A549 (cell line): ENCODE data around the gene MTO1. TPM values are rescaled to one million over a fixed set of nuclear protein-coding genes. Genes with fewer than 3 reads are reported as not detected.

Experiments
- ATAC-seq, 2 experiments: fragments of 200-7000 bp in 1 of 2; fragments of >200 bp in 1 of 2; cut with Nextera tagmentation in 1 of 2; cut with Tn5 transposase in 1 of 2; 3 replicates each; pipeline versions ENCODE4 v1.8.0 to v1.9.1; 2018 to 2020; ENCODE audit warnings: mild to moderate bottlenecking in 1 of 2, moderate library complexity in 1 of 2
- CTCF ChIA-PET: fragments of 300-600 bp; sonication (Branson Sonifier 250); formaldehyde crosslinking; extraction: SDS; loops from one replicate; lab custom pipeline; 2021; ENCODE audit warnings: antibody characterized with exemption, inconsistent platforms; lab: Yijun Ruan, JAX
- POLR2A ChIA-PET: fragments of 350-600 bp; formaldehyde crosslinking; extraction: SDS; loops from one replicate; lab custom pipeline; 2021; ENCODE audit warnings: antibody characterized with exemption, inconsistent platforms; lab: Yijun Ruan, JAX
- DNase-seq, 2 experiments: peaks; one replicate each; pipeline versions ENCODE4 v3.0.0 to v3.0.0-alpha.2; 2011 to 2016; ENCODE audit warnings: low read depth in 1 of 2, low spot score in 1 of 2
- FAIRE-seq: peaks from 2 replicates; lab custom pipeline; 2011; peaks lifted over from hg19 to GRCh38; lab: Jason Lieb, UNC
- H3K27ac ChIP-seq, 2 experiments: fragments of >200 bp; sonication (Bioruptor Twin); formaldehyde crosslinking; 3 replicates each; pipeline ENCODE4 v1.5.1; 2016 to 2017
- H3K4me1 ChIP-seq: fragments of >200 bp; sonication (Bioruptor Twin); formaldehyde crosslinking; 3 replicates; pipeline ENCODE4 v1.6.1; 2016
- H3K4me2 ChIP-seq: fragments of >200 bp; sonication (Bioruptor Twin); formaldehyde crosslinking; 3 replicates; pipeline ENCODE4 v1.6.1; 2016
- H3K4me3 ChIP-seq: fragments of >200 bp; sonication (Bioruptor Twin); formaldehyde crosslinking; 3 replicates; pipeline ENCODE4 v1.5.1; 2016
- H3K9me3 ChIP-seq: fragments of >200 bp; sonication (Bioruptor Twin); formaldehyde crosslinking; 3 replicates; pipeline ENCODE4 v1.6.1; 2016
- BHLHE40 ChIP-seq: IDR thresholded peaks from 2 replicates; pipeline ENCODE4 v1.6.1; 2012; ENCODE audit warnings: low read depth, low read length, inconsistent platforms
- CEBPB ChIP-seq, 2 experiments: fragments of >200 bp in 1 of 2; sonication (Bioruptor Twin) in 1 of 2; formaldehyde crosslinking in 1 of 2; IDR thresholded peaks; 2 replicates each; pipeline ENCODE4 v1.6.1; 2012 to 2016
- CHD2 ChIP-seq: fragments of 150-350 bp; IDR thresholded peaks from 2 replicates; pipeline ENCODE4 v1.6.1; 2014; ENCODE audit warnings: low read length; ENCODE audit not compliant: partially characterized antibody
- EHF ChIP-seq: fragments of 250-450 bp; sonication (Bioruptor Pico); IDR thresholded peaks from 2 replicates; pipeline ENCODE4 v1.5.0; 2020; ENCODE audit warnings: mild to moderate bottlenecking
- FOSB ChIP-seq: fragments of 250-450 bp; sonication (Bioruptor Pico); IDR thresholded peaks from 2 replicates; pipeline ENCODE4 v1.5.0; 2020; ENCODE audit warnings: mild to moderate bottlenecking, moderate library complexity
- FOSL2 ChIP-seq, 2 experiments: fragments of 450-650 bp in 1 of 2; fragments of >200 bp in 1 of 2; sonication (Bioruptor Twin) in 1 of 2; formaldehyde crosslinking; IDR thresholded peaks; 2 replicates each; pipeline versions ENCODE4 v1.5.0 to v1.6.1; 2016 to 2020; ENCODE audit warnings: mild to moderate bottlenecking in 1 of 2, moderate library complexity in 1 of 2
- GATA3 ChIP-seq: IDR thresholded peaks from 2 replicates; pipeline ENCODE4 v1.6.1; 2012; ENCODE audit warnings: borderline replicate concordance
- HEYL ChIP-seq: fragments of 250-450 bp; sonication (Bioruptor Pico); IDR thresholded peaks from 2 replicates; pipeline ENCODE4 v1.8.0; 2021; ENCODE audit warnings: mild to moderate bottlenecking, moderate library complexity
- HOXA7 ChIP-seq: fragments of 250-450 bp; sonication (Bioruptor Pico); IDR thresholded peaks from 2 replicates; pipeline ENCODE4 v1.5.0; 2020; ENCODE audit warnings: mild to moderate bottlenecking, moderate library complexity
- HOXB5 ChIP-seq: fragments of 250-450 bp; sonication (Bioruptor Pico); IDR thresholded peaks from 2 replicates; pipeline ENCODE4 v1.5.0; 2020; ENCODE audit warnings: mild to moderate bottlenecking, moderate library complexity
- JUN ChIP-seq, 2 experiments: fragments of >200 bp; sonication (Bioruptor Twin); formaldehyde crosslinking; IDR thresholded peaks; 2 replicates in 1 of 2; 3 replicates in 1 of 2; pipeline ENCODE4 v1.6.1; 2016 to 2017
- JUNB ChIP-seq: fragments of >200 bp; sonication (Bioruptor Twin); formaldehyde crosslinking; IDR thresholded peaks from 2 replicates; pipeline ENCODE4 v1.6.1; 2016
- KDM1A ChIP-seq: fragments of 200-600 bp; sonication (generic); IDR thresholded peaks from 2 replicates; pipeline ENCODE4 v1.6.1; 2016; ENCODE audit warnings: low read depth, mild to moderate bottlenecking
- MAZ ChIP-seq: fragments of 150-350 bp; IDR thresholded peaks from 2 replicates; pipeline ENCODE4 v1.6.1; 2014; ENCODE audit warnings: antibody characterized with exemption, low read depth, low read length, borderline replicate concordance
- MYC ChIP-seq: IDR thresholded peaks from 2 replicates; pipeline ENCODE4 v1.6.1; 2012; ENCODE audit warnings: mild to moderate bottlenecking, inconsistent platforms, low read length, improper control_type of control experiment, borderline replicate concordance
- NR3C1 ChIP-seq: fragments of >200 bp; sonication (Bioruptor Twin); formaldehyde crosslinking; IDR thresholded peaks from 3 replicates; pipeline ENCODE4 v1.6.1; 2017
- PHF8 ChIP-seq: fragments of 200-600 bp; sonication (generic); IDR thresholded peaks from 2 replicates; pipeline ENCODE4 v1.6.1; 2016; ENCODE audit warnings: low read depth, mild to moderate bottlenecking, antibody characterized with exemption, moderate library complexity, borderline replicate concordance
- POLR2A ChIP-seq: IDR thresholded peaks from 2 replicates; pipeline ENCODE4 v1.6.1; 2012; ENCODE audit warnings: mild to moderate bottlenecking, low read length
- RAD21 ChIP-seq, 2 experiments: fragments of >200 bp in 1 of 2; sonication (Bioruptor Twin) in 1 of 2; formaldehyde crosslinking in 1 of 2; IDR thresholded peaks in 1 of 2; conservative IDR thresholded peaks in 1 of 2; 2 replicates in 1 of 2; 3 replicates in 1 of 2; pipeline ENCODE4 v1.6.1; 2012 to 2018; ENCODE audit warnings: inconsistent platforms in 1 of 2
- RARB ChIP-seq: fragments of 250-450 bp; sonication (Bioruptor Pico); IDR thresholded peaks from 2 replicates; pipeline ENCODE4 v1.8.0; 2021; ENCODE audit warnings: mild to moderate bottlenecking, moderate library complexity
- RFX5 ChIP-seq: fragments of 450-650 bp; IDR thresholded peaks from 2 replicates; pipeline ENCODE4 v1.7.1; 2014; ENCODE audit warnings: antibody characterized with exemption, mild to moderate bottlenecking, moderate library complexity
- TP53 ChIP-seq: fragments of 250-450 bp; sonication (Bioruptor Pico); IDR thresholded peaks from 2 replicates; pipeline ENCODE4 v1.5.0; 2021; ENCODE audit warnings: mild to moderate bottlenecking, moderate library complexity
- ZFP36 ChIP-seq: fragments of 450-650 bp; IDR thresholded peaks from 2 replicates; pipeline ENCODE4 v1.6.1; 2014; ENCODE audit warnings: borderline replicate concordance; ENCODE audit not compliant: partially characterized antibody
- whole genome bisulfite sequencing: methylation state at CpG from one replicate; pipeline ENCODE4 v1.1.6; 2017; ENCODE audit errors: missing lambda C conversion rate; 5-methylcytosine and 5-hydroxymethylcytosine counted together
- polyA plus RNA-seq, 4 experiments: library from polyadenylated mRNA; depleted of rRNA in 3 of 4; stranded (reverse); fragments of >200 nt; fragmentation: RNase III in 1 of 4; extraction: RNeasy Plus Mini Kit Qiagen cat#74134 plus additional on column Dnase treatment in 1 of 4; gene quantifications; 2 replicates in 3 of 4; 3 replicates in 1 of 4; pipeline ENCODE4 v1.2.3, GENCODE V29; 2011 to 2017
- TF ChIP-seq, protein P1 (sequence below): IDR thresholded peaks from 2 replicates; pipeline ENCODE4 v1.6.1; 2012; ENCODE audit warnings: low read depth, borderline replicate concordance
- TF ChIP-seq, protein P2 (sequence below): IDR thresholded peaks from 2 replicates; pipeline ENCODE4 v1.6.1; 2012
- TF ChIP-seq, protein P3 (sequence below): fragments of >200 bp; sonication (Bioruptor Twin); formaldehyde crosslinking; IDR thresholded peaks from 3 replicates; pipeline ENCODE4 v1.6.1; 2016
- TF ChIP-seq, protein P4 (sequence below): IDR thresholded peaks from 2 replicates; pipeline ENCODE4 v1.6.1; 2012
- TF ChIP-seq, protein P5 (sequence below): fragments of 250-450 bp; sonication (Bioruptor Pico); IDR thresholded peaks from 2 replicates; pipeline ENCODE4 v1.5.0; 2021; ENCODE audit warnings: mild to moderate bottlenecking, moderate library complexity, borderline replicate concordance
- TF ChIP-seq, protein P6 (sequence below): fragments of 250-450 bp; sonication (Bioruptor Pico); IDR thresholded peaks from 2 replicates; pipeline ENCODE4 v1.5.0; 2020; ENCODE audit warnings: low read depth, mild to moderate bottlenecking, moderate library complexity
- TF ChIP-seq, protein P7 (sequence below): fragments of 200-600 bp; sonication (generic); IDR thresholded peaks from 2 replicates; pipeline ENCODE4 v1.6.1; 2016; ENCODE audit warnings: antibody characterized with exemption, mild to moderate bottlenecking, moderate library complexity

MTO1 gene
- polyA plus RNA-seq, 2 of the 4 experiments (the other 2 are of a cell fraction), result 12.8 to 19.9 TPM

DNA sequence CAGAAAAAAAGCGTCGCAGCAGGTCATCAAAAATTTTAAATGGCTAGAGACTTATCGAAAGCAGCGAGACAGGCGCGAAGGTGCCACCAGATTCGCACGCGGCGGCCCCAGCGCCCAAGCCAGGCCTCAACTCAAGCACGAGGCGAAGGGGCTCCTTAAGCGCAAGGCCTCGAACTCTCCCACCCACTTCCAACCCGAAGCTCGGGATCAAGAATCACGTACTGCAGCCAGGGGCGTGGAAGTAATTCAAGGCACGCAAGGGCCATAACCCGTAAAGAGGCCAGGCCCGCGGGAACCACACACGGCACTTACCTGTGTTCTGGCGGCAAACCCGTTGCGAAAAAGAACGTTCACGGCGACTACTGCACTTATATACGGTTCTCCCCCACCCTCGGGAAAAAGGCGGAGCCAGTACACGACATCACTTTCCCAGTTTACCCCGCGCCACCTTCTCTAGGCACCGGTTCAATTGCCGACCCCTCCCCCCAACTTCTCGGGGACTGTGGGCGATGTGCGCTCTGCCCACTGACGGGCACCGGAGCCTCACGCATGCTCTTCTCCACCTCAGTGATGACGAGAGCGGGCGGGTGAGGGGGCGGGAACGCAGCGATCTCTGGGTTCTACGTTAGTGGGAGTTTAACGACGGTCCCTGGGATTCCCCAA, 59.3 kb downstream of the MTO1 start, which contains the start of gene EEF1A1:
TSS of gene EEF1A1 (minus strand) at position 345 of the 663 bp plus-strand sequence. CDS start 1,006 bp downstream, outside the sequence.
- H3K4me1 ChIP-seq, result peaks cover 30% of the 10 kb centered on the region
- DNase-seq (peak; percentile 85 to 98), ATAC-seq (peak; percentile 80 to 84), FAIRE-seq (no peak)
- H3K27ac ChIP-seq, result peak within 1 kb of the TSS; percentile 99 to 100
- ChIA-PET POLR2A (interaction anchor here (0.8 to 5.2 kb wide), 22 partner anchors 10 to 174 kb away, joined by 3 to 115 read pairs (median 4); partner anchors contain the start of genes CGAS, MTO1 and SLC17A5), CTCF (interaction anchor here (1.0 to 6.1 kb wide), 5 partner anchors 46 to 91 kb away, joined by 3 to 40 read pairs (median 10); no protein-coding TSS in a partner anchor)
- WGBS, result 0% methylated on average over 24 of the region's 53 CpGs
- H3K9me3 ChIP-seq, result no peaks in the 10 kb centered on the region
- H3K4me2 ChIP-seq, result peak within 1 kb of the TSS; percentile 84
- H3K4me3 ChIP-seq, result peak within 1 kb of the TSS; percentile 91
- TF ChIP-seq JUNB, result no peak
- TF ChIP-seq CEBPB (IDR thresholded peaks at IDR 0.05), result peak; percentile 33 to 83; a peak in 2 of 4 replicates
- TF ChIP-seq, protein P1, sequence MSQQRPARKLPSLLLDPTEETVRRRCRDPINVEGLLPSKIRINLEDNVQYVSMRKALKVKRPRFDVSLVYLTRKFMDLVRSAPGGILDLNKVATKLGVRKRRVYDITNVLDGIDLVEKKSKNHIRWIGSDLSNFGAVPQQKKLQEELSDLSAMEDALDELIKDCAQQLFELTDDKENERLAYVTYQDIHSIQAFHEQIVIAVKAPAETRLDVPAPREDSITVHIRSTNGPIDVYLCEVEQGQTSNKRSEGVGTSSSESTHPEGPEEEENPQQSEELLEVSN, result no peak
- TF ChIP-seq MYC, result peak; percentile 77
- TF ChIP-seq ZFP36, result no peak
- peak; percentile 98 for TF ChIP-seq POLR2A
- no peak for TF ChIP-seq NR3C1
- no peak for TF ChIP-seq RFX5
- no peak for TF ChIP-seq HEYL (CRISPR knock-in tag)
- 0 out of 2 replicates have a peak, but pooled peaks have one; percentile 3 for TF ChIP-seq EHF (CRISPR knock-in tag)
- TF ChIP-seq, protein P2, sequence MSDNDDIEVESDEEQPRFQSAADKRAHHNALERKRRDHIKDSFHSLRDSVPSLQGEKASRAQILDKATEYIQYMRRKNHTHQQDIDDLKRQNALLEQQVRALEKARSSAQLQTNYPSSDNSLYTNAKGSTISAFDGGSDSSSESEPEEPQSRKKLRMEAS, result peak; percentile 93
- TF ChIP-seq, protein P3, sequence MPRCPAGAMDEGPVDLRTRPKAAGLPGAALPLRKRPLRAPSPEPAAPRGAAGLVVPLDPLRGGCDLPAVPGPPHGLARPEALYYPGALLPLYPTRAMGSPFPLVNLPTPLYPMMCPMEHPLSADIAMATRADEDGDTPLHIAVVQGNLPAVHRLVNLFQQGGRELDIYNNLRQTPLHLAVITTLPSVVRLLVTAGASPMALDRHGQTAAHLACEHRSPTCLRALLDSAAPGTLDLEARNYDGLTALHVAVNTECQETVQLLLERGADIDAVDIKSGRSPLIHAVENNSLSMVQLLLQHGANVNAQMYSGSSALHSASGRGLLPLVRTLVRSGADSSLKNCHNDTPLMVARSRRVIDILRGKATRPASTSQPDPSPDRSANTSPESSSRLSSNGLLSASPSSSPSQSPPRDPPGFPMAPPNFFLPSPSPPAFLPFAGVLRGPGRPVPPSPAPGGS, result peak; percentile 98
- peak; percentile 89 for TF ChIP-seq FOSB
- TF ChIP-seq PHF8, result peak; percentile 99
- TF ChIP-seq, protein P4, sequence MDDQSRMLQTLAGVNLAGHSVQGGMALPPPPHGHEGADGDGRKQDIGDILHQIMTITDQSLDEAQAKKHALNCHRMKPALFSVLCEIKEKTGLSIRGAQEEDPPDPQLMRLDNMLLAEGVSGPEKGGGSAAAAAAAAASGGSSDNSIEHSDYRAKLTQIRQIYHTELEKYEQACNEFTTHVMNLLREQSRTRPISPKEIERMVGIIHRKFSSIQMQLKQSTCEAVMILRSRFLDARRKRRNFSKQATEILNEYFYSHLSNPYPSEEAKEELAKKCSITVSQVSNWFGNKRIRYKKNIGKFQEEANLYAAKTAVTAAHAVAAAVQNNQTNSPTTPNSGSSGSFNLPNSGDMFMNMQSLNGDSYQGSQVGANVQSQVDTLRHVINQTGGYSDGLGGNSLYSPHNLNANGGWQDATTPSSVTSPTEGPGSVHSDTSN, result peak; percentile 70
- TF ChIP-seq CHD2, result peak; percentile 54
- no peak for TF ChIP-seq TP53 (CRISPR knock-in tag)
- TF ChIP-seq, protein P5, sequence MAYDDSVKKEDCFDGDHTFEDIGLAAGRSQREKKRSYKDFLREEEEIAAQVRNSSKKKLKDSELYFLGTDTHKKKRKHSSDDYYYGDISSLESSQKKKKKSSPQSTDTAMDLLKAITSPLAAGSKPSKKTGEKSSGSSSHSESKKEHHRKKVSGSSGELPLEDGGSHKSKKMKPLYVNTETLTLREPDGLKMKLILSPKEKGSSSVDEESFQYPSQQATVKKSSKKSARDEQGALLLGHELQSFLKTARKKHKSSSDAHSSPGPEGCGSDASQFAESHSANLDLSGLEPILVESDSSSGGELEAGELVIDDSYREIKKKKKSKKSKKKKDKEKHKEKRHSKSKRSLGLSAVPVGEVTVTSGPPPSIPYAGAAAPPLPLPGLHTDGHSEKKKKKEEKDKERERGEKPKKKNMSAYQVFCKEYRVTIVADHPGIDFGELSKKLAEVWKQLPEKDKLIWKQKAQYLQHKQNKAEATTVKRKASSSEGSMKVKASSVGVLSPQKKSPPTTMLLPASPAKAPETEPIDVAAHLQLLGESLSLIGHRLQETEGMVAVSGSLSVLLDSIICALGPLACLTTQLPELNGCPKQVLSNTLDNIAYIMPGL (CRISPR knock-in tag), result 0 out of 2 replicates have a peak, but pooled peaks have one; percentile 3
- peak; percentile 82 for TF ChIP-seq HOXA7 (CRISPR knock-in tag)
- peak; percentile 91; the same call in 1 of the 2 replicates for TF ChIP-seq MAZ
- TF ChIP-seq BHLHE40, result peak; percentile 14; the same call in 1 of the 2 replicates
- TF ChIP-seq HOXB5, result peak; percentile 65; the same call in 1 of the 2 replicates
- peak; percentile 33; the same call in 1 of the 2 replicates for TF ChIP-seq GATA3
- peak; percentile 94 to 98 for TF ChIP-seq JUN (IDR thresholded peaks at IDR 0.05)
- TF ChIP-seq RARB, result peak; percentile 69
- no peak for TF ChIP-seq FOSL2 (IDR thresholded peaks at IDR 0.05)
- 0 out of 2 replicates have a peak, but pooled peaks have one; percentile 2 for TF ChIP-seq FOSL2 (CRISPR knock-in tag; IDR thresholded peaks at IDR 0.05)
- TF ChIP-seq, protein P6, sequence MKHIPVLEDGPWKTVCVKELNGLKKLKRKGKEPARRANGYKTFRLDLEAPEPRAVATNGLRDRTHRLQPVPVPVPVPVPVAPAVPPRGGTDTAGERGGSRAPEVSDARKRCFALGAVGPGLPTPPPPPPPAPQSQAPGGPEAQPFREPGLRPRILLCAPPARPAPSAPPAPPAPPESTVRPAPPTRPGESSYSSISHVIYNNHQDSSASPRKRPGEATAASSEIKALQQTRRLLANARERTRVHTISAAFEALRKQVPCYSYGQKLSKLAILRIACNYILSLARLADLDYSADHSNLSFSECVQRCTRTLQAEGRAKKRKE, result 0 out of 2 replicates have a peak, but pooled peaks have one; percentile 39
- TF ChIP-seq KDM1A, result no peak
- peak in 1 of 2 experiments; percentile 26; a peak in 2 of 5 replicates for TF ChIP-seq RAD21 (conservative IDR thresholded peaks at IDR 0.05 in 1 of 2, IDR thresholded peaks at IDR 0.05 in 1 of 2)
- TF ChIP-seq, protein P7, sequence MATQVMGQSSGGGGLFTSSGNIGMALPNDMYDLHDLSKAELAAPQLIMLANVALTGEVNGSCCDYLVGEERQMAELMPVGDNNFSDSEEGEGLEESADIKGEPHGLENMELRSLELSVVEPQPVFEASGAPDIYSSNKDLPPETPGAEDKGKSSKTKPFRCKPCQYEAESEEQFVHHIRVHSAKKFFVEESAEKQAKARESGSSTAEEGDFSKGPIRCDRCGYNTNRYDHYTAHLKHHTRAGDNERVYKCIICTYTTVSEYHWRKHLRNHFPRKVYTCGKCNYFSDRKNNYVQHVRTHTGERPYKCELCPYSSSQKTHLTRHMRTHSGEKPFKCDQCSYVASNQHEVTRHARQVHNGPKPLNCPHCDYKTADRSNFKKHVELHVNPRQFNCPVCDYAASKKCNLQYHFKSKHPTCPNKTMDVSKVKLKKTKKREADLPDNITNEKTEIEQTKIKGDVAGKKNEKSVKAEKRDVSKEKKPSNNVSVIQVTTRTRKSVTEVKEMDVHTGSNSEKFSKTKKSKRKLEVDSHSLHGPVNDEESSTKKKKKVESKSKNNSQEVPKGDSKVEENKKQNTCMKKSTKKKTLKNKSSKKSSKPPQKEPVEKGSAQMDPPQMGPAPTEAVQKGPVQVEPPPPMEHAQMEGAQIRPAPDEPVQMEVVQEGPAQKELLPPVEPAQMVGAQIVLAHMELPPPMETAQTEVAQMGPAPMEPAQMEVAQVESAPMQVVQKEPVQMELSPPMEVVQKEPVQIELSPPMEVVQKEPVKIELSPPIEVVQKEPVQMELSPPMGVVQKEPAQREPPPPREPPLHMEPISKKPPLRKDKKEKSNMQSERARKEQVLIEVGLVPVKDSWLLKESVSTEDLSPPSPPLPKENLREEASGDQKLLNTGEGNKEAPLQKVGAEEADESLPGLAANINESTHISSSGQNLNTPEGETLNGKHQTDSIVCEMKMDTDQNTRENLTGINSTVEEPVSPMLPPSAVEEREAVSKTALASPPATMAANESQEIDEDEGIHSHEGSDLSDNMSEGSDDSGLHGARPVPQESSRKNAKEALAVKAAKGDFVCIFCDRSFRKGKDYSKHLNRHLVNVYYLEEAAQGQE, result peak; percentile 56; the same call in 1 of the 2 replicates
